Transverse colon (tissue), 4 donors: Measurements from ENCODE around the gene ARHGAP33. TPM values are rescaled to one million over a fixed set of nuclear protein-coding genes. Genes with fewer than 3 reads are reported as not detected.

Experiments used
- DNase-seq: peaks from one replicate; pipeline ENCODE4 v3.0.0-alpha.2; 2019
- H3K27ac ChIP-seq, 4 donors: fragments of 200-600 bp; sonication (generic); 2 replicates each; pipeline ENCODE4 v1.5.1; 2016 to 2018; ENCODE audit warnings: inconsistent platforms in 4 of 4
- H3K27me3 ChIP-seq: fragments of 200-600 bp; sonication (generic); 2 replicates; pipeline ENCODE4 v1.5.1; 2017; ENCODE audit warnings: inconsistent platforms
- H3K36me3 ChIP-seq, 4 donors: fragments of 200-600 bp; sonication (generic); 2 replicates each; pipeline ENCODE4 v1.5.1; 2017 to 2019; ENCODE audit warnings: inconsistent platforms in 4 of 4
- H3K4me1 ChIP-seq, 4 donors: fragments of 200-600 bp; sonication (generic); 2 replicates each; pipeline ENCODE4 v1.5.1; 2017 to 2020; ENCODE audit warnings: inconsistent platforms in 4 of 4
- H3K4me3 ChIP-seq, 4 donors: fragments of 200-600 bp; sonication (generic); 1 replicate in 1 of 4; 2 replicates in 3 of 4; pipeline versions ENCODE4 v1.5.1 to v1.6.1; 2017 to 2019; ENCODE audit warnings: inconsistent platforms in 4 of 4
- H3K9me3 ChIP-seq, 2 donors: fragments of 200-600 bp; sonication (generic); 2 replicates each; pipeline ENCODE4 v1.5.1; 2017 to 2019; ENCODE audit warnings: inconsistent platforms in 2 of 2
- EP300 ChIP-seq: sonication (generic); formaldehyde crosslinking; IDR thresholded peaks from one replicate; pipeline ENCODE4 v1.6.1; 2017; ENCODE audit warnings: antibody characterized with exemption, low read depth
- POLR2A ChIP-seq: fragments of 450-650 bp; IDR thresholded peaks from one replicate; pipeline ENCODE4 v1.6.1; 2016; ENCODE audit warnings: antibody characterized with exemption, mild to moderate bottlenecking, moderate library complexity
- POLR2AphosphoS5 ChIP-seq, 3 donors: sonication (generic); formaldehyde crosslinking; IDR thresholded peaks; one replicate each; pipeline ENCODE4 v1.6.1; 2016; ENCODE audit warnings: antibody characterized with exemption in 3 of 3
- WGBS, 2 donors: methylation state at CpG; one replicate each; pipeline ENCODE4 v1.1.5; 2018; ENCODE audit warnings: low coverage in 1 of 2; 5-methylcytosine and 5-hydroxymethylcytosine counted together
- in situ Hi-C, 4 donors: fragments of 200-750 bp; cut with MboI; loops; one replicate each; pipeline versions ENCODE4 v1.15.0 to v1.15.1; 2017; ENCODE audit warnings: low sequenced_read_pairs in 3 of 4, low pct_ligation_motif_present in 1 of 4, low pct_unique_long_range_greater_than_20kb in 1 of 4
- intact Hi-C: fragments of 100-400 bp; cut with DNase I; formaldehyde crosslinking; loops from one replicate; pipeline ENCODE4 v1.15.1; 2023; ENCODE audit warnings: low total_unique reads
- total RNA-seq, 4 donors: library from RNA; depleted of rRNA; stranded (reverse); fragments of >200 nt; gene quantifications; one replicate each; pipeline ENCODE4 v1.1.0, GENCODE V29; 2016
- TF ChIP-seq, protein P1 (sequence below), 5 experiments: fragments of 200-600 bp in 3 of 5; fragments of 450-650 bp in 2 of 5; sonication (generic) in 3 of 5; IDR thresholded peaks; 1 replicate in 2 of 5; 2 replicates in 3 of 5; pipeline ENCODE4 v1.5.1; 2016 to 2017; ENCODE audit warnings: antibody characterized with exemption in 5 of 5, inconsistent platforms in 3 of 5, mild to moderate bottlenecking in 2 of 5, moderate library complexity in 1 of 5

Gene ARHGAP33
- total RNA-seq, 4 donors from 2014 or later, result 6.7 to 70.3 (median 17.2) TPM

DNA sequence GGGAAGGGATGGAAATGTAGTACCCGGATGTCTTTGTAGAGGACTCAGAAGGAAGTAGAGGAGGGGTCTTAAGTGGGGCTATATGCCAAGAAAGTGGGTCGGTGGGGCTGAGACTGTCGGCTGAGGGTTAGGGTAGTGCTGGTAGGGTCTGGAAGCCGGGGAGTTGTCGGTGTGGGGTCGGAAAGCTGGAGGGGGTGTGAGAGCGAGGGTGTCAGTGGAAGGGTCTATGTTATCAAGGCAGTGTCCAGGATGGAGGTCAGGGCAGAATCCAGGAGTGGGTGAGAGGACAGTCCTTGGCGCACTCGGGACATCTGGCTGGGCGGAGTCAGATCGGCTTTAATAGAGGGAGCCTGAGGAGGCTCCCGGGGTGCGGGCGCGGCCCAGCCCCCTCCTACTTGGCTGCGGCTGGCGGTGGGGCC, 20.2 kb upstream of the ARHGAP33 start:
- H3K27ac ChIP-seq, result peak overlapping the region; percentile 96 to 99 (median 97)
- DNase-seq, result no peak
- H3K9me3 ChIP-seq, result no peaks in the 10 kb centered on the region
- peak overlapping the region in 3 of 4 donors; percentile 35 to 92 (median 90) for H3K4me3 ChIP-seq
- H3K4me1 ChIP-seq, result peaks cover 16 to 42% (median 40%) of the 10 kb centered on the region in 4 donors
- intact Hi-C loops (no loop called here), in situ Hi-C loops (no loop called here)
- peaks cover 3% of the 10 kb centered on the region for H3K27me3 ChIP-seq
- WGBS, 2 donors, result 42 to 50% methylated on average over 6 to 16 of the region's 17 CpGs
- peaks cover 0 to 14% (median 3%) of the 10 kb centered on the region in 4 donors for H3K36me3 ChIP-seq
- TF ChIP-seq POLR2A (no peak), EP300 (no peak), POLR2AphosphoS5 (IDR thresholded peaks at IDR 0.05) (no peak)
- TF ChIP-seq, protein P1, sequence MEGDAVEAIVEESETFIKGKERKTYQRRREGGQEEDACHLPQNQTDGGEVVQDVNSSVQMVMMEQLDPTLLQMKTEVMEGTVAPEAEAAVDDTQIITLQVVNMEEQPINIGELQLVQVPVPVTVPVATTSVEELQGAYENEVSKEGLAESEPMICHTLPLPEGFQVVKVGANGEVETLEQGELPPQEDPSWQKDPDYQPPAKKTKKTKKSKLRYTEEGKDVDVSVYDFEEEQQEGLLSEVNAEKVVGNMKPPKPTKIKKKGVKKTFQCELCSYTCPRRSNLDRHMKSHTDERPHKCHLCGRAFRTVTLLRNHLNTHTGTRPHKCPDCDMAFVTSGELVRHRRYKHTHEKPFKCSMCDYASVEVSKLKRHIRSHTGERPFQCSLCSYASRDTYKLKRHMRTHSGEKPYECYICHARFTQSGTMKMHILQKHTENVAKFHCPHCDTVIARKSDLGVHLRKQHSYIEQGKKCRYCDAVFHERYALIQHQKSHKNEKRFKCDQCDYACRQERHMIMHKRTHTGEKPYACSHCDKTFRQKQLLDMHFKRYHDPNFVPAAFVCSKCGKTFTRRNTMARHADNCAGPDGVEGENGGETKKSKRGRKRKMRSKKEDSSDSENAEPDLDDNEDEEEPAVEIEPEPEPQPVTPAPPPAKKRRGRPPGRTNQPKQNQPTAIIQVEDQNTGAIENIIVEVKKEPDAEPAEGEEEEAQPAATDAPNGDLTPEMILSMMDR (IDR thresholded peaks at IDR 0.05), result no peak

DNA sequence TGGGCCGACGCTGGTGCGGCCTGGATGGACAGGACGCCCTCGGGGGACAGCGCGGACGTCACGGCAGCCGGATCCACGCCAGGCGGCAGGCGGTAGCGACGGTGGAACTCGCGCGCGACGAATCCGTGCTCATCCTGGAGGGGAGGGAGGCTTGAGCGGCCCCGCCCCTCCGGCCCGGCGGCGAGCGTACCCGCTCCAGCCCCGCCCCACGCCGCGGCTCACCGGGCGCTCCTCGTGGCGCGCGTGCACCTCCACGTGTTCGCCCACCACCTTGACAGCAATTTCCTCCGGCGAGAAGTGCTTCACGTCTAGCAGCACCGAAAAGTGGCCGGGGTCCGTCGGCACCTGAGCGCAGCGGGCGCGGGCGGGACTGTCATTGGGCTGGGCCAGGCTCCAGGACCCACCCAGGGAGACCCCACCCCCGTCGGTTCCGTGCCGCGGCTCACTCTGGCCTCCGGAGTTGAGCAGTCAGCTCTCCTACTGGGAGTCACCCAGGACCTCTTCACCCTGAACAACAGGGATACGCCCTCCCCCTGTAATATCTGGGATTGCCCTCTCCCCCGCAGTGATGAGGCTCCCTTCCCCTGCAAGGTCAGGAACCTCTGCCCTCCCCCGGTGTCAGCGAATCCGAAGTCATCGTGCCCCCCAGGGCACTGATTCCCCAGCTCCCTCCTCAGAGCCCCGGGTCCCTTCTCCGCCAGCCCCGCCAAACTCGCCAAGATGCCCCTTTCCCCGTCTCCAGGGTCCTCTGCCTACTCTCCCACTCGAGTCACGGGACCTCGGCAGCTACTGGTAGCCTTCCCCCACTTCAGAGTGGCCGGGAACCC, 19.6 kb upstream of the ARHGAP33 start:
- 26 to 67% methylated on average over 1 to 46 of the region's 74 CpGs for WGBS, 2 donors

DNA sequence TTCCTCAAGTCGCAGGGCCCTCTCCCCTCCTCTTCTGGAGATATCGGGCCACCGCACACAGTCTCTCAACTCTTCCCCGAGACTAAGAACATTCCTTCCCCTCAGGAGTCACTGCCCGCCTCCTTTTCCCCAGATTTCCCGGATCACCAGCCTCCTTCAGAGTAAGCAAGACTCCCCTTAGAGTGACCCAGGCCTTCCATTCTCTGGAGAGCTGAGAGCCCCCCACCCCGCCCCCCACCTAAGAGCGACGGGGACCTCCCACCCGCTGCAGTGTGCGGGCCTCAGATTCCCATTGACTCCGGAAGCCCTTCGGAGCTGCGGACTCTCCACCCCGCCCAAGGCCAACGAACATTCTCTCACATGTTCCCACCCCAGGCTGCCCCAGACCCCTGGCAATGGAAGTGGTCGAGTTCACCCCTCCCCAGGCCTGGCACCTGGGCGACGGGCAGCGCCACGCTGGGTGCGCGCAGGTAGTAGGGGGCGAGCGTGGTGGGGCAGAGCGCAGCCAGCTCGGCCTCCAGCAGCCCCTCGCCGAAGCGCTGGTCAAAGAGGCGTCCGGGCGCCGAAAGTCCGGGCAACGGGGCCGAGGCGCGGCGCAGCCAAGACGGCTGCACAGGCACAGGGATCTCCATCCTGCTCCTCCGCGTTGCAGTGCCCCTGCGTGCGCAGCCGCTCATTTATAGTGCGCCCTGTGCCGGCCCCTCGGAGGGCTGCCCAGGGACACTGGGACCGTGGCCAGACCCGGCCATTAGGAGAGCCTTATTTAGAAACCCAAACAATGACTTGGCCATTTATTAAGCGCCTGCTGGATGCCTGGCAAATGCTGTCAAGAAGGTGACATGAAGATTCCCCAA, 18.8 kb upstream of the ARHGAP33 start, which contains the start of gene HSPB6:
HSPB6 (minus strand) TSS at position 653 of the 854 bp plus-strand sequence; CDS start at position 632, 21 bp downstream.
- Histone ChIP-seq H3K4me3 (peak within 1 kb of the TSS; percentile 50 to 92 (median 84)), H3K36me3 (peaks cover 0 to 14% (median 3%) of the 10 kb centered on the region in 4 donors), H3K4me1 (peaks cover 16 to 42% (median 39%) of the 10 kb centered on the region in 4 donors), H3K9me3 (no peaks in the 10 kb centered on the region), H3K27me3 (peaks cover 3% of the 10 kb centered on the region), H3K27ac (peak within 1 kb of the TSS; percentile 96 to 99 (median 97))
- 18 to 23% methylated on average over 5 to 51 of the region's 52 CpGs for WGBS, 2 donors
- TF ChIP-seq, protein P1 (IDR thresholded peaks at IDR 0.05), result no peak
- peak; percentile 65 to 89 (median 81) for TF ChIP-seq POLR2AphosphoS5 (IDR thresholded peaks at IDR 0.05)
- TF ChIP-seq POLR2A, result peak; percentile 69
- intact Hi-C loops (no loop called here), in situ Hi-C loops (no loop called here)
- peak; percentile 42 for DNase-seq

More for the DNA sequence above, 19.6 kb upstream of the ARHGAP33 start:
- peaks cover 3% of the 10 kb centered on the region for H3K27me3 ChIP-seq
- H3K27ac ChIP-seq, result peak overlapping the region; percentile 96 to 99 (median 97)
- TF ChIP-seq EP300, result peak; percentile 82
- TF ChIP-seq POLR2A, result no peak
- peak; percentile 29 to 65 (median 63) for TF ChIP-seq POLR2AphosphoS5 (IDR thresholded peaks at IDR 0.05)
- TF ChIP-seq, protein P1 (IDR thresholded peaks at IDR 0.05), result no peak
- H3K4me1 ChIP-seq, result peaks cover 16 to 42% (median 39%) of the 10 kb centered on the region in 4 donors
- H3K4me3 ChIP-seq, result peak overlapping the region; percentile 35 to 92 (median 70)
- H3K36me3 ChIP-seq, result peaks cover 0 to 14% (median 3%) of the 10 kb centered on the region in 4 donors
- in situ Hi-C loops (no loop called here), intact Hi-C loops (no loop called here)
- H3K9me3 ChIP-seq, result no peaks in the 10 kb centered on the region
- peak; percentile 79 for DNase-seq
